ENCODE measurements around the gene BRD3OS. TPM values are rescaled to one million over a fixed set of nuclear protein-coding genes. Genes with fewer than 3 reads are reported as not detected.

BRD3OS gene
- total and polyA plus RNA-seq, 2 donors (not counting 1 experiment from before 2014, with no cell fraction given), result 12.4 to 19.4 TPM

- Histone ChIP-seq H3K9me3 (ENCODE audit: control insufficient read depth, insufficient read depth, low read depth, low read length) (no peaks in the 10 kb centered on the region), H2AFZ (ENCODE audit: low read length) (peak overlapping the region; percentile 58), H4K20me1 (ENCODE audit: control insufficient read depth, extremely low read depth, insufficient read depth, low read length) (no peaks in the 10 kb centered on the region), H3K4me3 (replicated peaks in 1 of 4; ENCODE audit: control extremely low read depth in 1 of 4, insufficient read depth in 1 of 4, low read depth in 3 of 4, low read length in 4 of 4) (peak overlapping the region; percentile 46 to 88 (median 59)), H3K9ac (ENCODE audit: insufficient read depth, low read length) (peak overlapping the region; percentile 85), H3K27me3 (ENCODE audit: control insufficient read depth, insufficient read depth, low read length) (peaks cover 4% of the 10 kb centered on the region), H3K4me1 (ENCODE audit: control insufficient read depth, extremely low read depth, insufficient read depth, low read length) (peaks cover 16% of the 10 kb centered on the region), H3K4me2 (ENCODE audit: extremely low read depth, insufficient read depth, low read length) (peak overlapping the region; percentile 98), H3K79me2 (ENCODE audit: control insufficient read depth, insufficient read depth, low read length) (peaks cover 35% of the 10 kb centered on the region), H3K27ac (ENCODE audit: insufficient read depth, low read length) (peak overlapping the region; percentile 84), H3K36me3 (ENCODE audit: control insufficient read depth, insufficient read depth, low read length) (no peaks in the 10 kb centered on the region)
- TF ChIP-seq, protein P1, sequence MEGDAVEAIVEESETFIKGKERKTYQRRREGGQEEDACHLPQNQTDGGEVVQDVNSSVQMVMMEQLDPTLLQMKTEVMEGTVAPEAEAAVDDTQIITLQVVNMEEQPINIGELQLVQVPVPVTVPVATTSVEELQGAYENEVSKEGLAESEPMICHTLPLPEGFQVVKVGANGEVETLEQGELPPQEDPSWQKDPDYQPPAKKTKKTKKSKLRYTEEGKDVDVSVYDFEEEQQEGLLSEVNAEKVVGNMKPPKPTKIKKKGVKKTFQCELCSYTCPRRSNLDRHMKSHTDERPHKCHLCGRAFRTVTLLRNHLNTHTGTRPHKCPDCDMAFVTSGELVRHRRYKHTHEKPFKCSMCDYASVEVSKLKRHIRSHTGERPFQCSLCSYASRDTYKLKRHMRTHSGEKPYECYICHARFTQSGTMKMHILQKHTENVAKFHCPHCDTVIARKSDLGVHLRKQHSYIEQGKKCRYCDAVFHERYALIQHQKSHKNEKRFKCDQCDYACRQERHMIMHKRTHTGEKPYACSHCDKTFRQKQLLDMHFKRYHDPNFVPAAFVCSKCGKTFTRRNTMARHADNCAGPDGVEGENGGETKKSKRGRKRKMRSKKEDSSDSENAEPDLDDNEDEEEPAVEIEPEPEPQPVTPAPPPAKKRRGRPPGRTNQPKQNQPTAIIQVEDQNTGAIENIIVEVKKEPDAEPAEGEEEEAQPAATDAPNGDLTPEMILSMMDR (conservative IDR thresholded peaks at IDR 0.05 in 1 of 2, IDR thresholded peaks at IDR 0.05 in 1 of 2; ENCODE audit: low read depth in 1 of 2, low read length in 2 of 2), result peak; percentile 37 to 40
- TF ChIP-seq EZH2 (IDR thresholded peaks at IDR 0.05; ENCODE audit: low read length, missing control alignments), result no peak
- DNase-seq (ENCODE audit: low read depth in 2 of 2), result peak; percentile 89
Observed at GRCh38 chr9:133992780-133993634, 32.3 kb upstream of the BRD3OS start.

DNA sequence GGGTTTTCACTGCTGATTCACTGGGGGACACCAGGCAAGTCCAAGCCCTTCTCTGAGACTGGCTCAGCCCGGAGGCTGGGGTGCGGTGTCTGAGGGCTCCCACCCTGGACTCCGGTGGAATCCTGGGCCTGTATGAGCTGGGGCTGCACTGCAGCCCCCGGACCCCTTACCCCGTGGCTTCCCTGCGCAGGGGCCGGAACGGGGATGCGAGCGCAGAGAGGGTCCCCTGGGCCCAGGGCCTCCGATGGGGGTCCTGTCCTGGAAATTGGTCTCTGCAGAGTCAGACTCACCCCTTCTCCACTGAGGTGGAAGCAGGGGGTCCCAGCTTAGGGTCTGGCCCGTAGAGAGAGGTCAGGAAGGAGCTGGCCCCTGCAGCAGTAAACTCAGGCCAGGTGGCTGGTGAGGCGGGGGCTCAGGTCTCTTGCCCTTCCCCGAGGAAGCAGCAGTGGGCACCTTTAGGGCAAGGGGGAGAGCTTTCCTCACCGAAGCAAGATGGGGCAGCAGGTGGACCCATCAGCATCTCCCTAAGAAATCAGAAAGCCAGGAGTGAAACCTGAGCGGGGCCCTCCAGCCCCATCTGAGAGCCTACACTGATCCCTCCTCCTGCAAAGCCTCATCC is 31.5 kb upstream of the BRD3OS start:
- H4K20me1 ChIP-seq (ENCODE audit: control insufficient read depth, extremely low read depth, insufficient read depth, low read length), result no peaks in the 10 kb centered on the region
- H3K9ac ChIP-seq (ENCODE audit: insufficient read depth, low read length), result peak overlapping the region; percentile 85
- H3K4me3 ChIP-seq (replicated peaks in 1 of 4; ENCODE audit: control extremely low read depth in 1 of 4, insufficient read depth in 1 of 4, low read depth in 3 of 4, low read length in 4 of 4), result peak overlapping the region; percentile 46 to 88 (median 58)
- H3K79me2 ChIP-seq (ENCODE audit: control insufficient read depth, insufficient read depth, low read length), result peaks cover 29% of the 10 kb centered on the region
- peak overlapping the region; percentile 98 for H3K4me2 ChIP-seq (ENCODE audit: extremely low read depth, insufficient read depth, low read length)
- H3K27ac ChIP-seq (ENCODE audit: insufficient read depth, low read length), result peak overlapping the region; percentile 84
- no peaks in the 10 kb centered on the region for H3K9me3 ChIP-seq (ENCODE audit: control insufficient read depth, insufficient read depth, low read depth, low read length)
- no peak for DNase-seq (ENCODE audit: low read depth in 2 of 2)
- no peak overlapping the region for H2AFZ ChIP-seq (ENCODE audit: low read length)
- no peak for TF ChIP-seq EZH2 (IDR thresholded peaks at IDR 0.05; ENCODE audit: low read length, missing control alignments)
- TF ChIP-seq, protein P1 (conservative IDR thresholded peaks at IDR 0.05 in 1 of 2, IDR thresholded peaks at IDR 0.05 in 1 of 2; ENCODE audit: low read depth in 1 of 2, low read length in 2 of 2), result no peak
- H3K4me1 ChIP-seq (ENCODE audit: control insufficient read depth, extremely low read depth, insufficient read depth, low read length), result peaks cover 16% of the 10 kb centered on the region
- peaks cover 4% of the 10 kb centered on the region for H3K27me3 ChIP-seq (ENCODE audit: control insufficient read depth, insufficient read depth, low read length)
- H3K36me3 ChIP-seq (ENCODE audit: control insufficient read depth, insufficient read depth, low read length), result no peaks in the 10 kb centered on the region

- Histone ChIP-seq H3K36me3 (ENCODE audit: control insufficient read depth, insufficient read depth, low read length) (no peaks in the 10 kb centered on the region), H3K9me3 (ENCODE audit: control insufficient read depth, insufficient read depth, low read depth, low read length) (no peaks in the 10 kb centered on the region), H3K9ac (ENCODE audit: insufficient read depth, low read length) (no peak overlapping the region), H3K27ac (ENCODE audit: insufficient read depth, low read length) (no peak overlapping the region), H4K20me1 (ENCODE audit: control insufficient read depth, extremely low read depth, insufficient read depth, low read length) (no peaks in the 10 kb centered on the region), H2AFZ (ENCODE audit: low read length) (no peak overlapping the region), H3K27me3 (ENCODE audit: control insufficient read depth, insufficient read depth, low read length) (peaks cover 4% of the 10 kb centered on the region), H3K4me3 (replicated peaks in 1 of 4; ENCODE audit: control extremely low read depth in 1 of 4, insufficient read depth in 1 of 4, low read depth in 3 of 4, low read length in 4 of 4) (no peak overlapping the region), H3K79me2 (ENCODE audit: control insufficient read depth, insufficient read depth, low read length) (peaks cover 27% of the 10 kb centered on the region), H3K4me1 (ENCODE audit: control insufficient read depth, extremely low read depth, insufficient read depth, low read length) (peaks cover 16% of the 10 kb centered on the region), H3K4me2 (ENCODE audit: extremely low read depth, insufficient read depth, low read length) (no peak overlapping the region)
- DNase-seq (ENCODE audit: low read depth in 2 of 2), result peak; percentile 45 to 61
- TF ChIP-seq EZH2 (IDR thresholded peaks at IDR 0.05; ENCODE audit: low read length, missing control alignments), result no peak
- TF ChIP-seq, protein P1 (conservative IDR thresholded peaks at IDR 0.05 in 1 of 2, IDR thresholded peaks at IDR 0.05 in 1 of 2; ENCODE audit: low read depth in 1 of 2, low read length in 2 of 2), result peak; percentile 94 to 95
Observed at GRCh38 chr9:133994353-133995011, 30.8 kb upstream of the BRD3OS start.
